Measurements from ENCODE around the gene MICAL2. TPM values are rescaled to one million over a fixed set of nuclear protein-coding genes. Genes with fewer than 3 reads are reported as not detected.

MICAL2 gene
- total and polyA plus RNA-seq, 2 donors (not counting 3 experiments of a cell fraction or from before 2014, with no cell fraction given): 67.6 to 200 TPM

GRCh38 chr11:12128301-12128751 lies 17.9 kb downstream of the MICAL2 start:
- Histone ChIP-seq H3K4me3 (replicated peaks in 1 of 3; ENCODE audit: insufficient read depth in 1 of 3, low read depth in 1 of 3, low read length in 3 of 3) (no peak overlapping the region), H3K9me3 (replicated peaks; ENCODE audit: control insufficient read depth, insufficient read depth, low read length) (no peaks in the 10 kb centered on the region), H3K27ac (ENCODE audit: insufficient read depth, low read depth, low read length) (no peak overlapping the region), H3K36me3 (ENCODE audit: control insufficient read depth in 2 of 2, extremely low read depth in 1 of 2, insufficient read depth in 2 of 2, low read length in 2 of 2) (no peaks in the 10 kb centered on the region), H2AFZ (ENCODE audit: low read depth, low read length) (no peak overlapping the region), H3K27me3 (ENCODE audit: control insufficient read depth in 2 of 2, insufficient read depth in 2 of 2, low read length in 2 of 2) (no peaks in the 10 kb centered on the region), H3K4me1 (ENCODE audit: control insufficient read depth, extremely low read depth, insufficient read depth, low read length) (peaks cover 47% of the 10 kb centered on the region), H3K9ac (replicated peaks; ENCODE audit: extremely low read depth, insufficient read depth, low read length) (no peak overlapping the region), H4K20me1 (replicated peaks; ENCODE audit: control insufficient read depth, extremely low read depth, insufficient read depth, low read length) (no peaks in the 10 kb centered on the region), H3K4me2 (ENCODE audit: insufficient read depth, low read length) (no peak overlapping the region), H3K79me2 (ENCODE audit: control insufficient read depth, insufficient read depth, low read length) (peaks cover 77% of the 10 kb centered on the region), H3K9me1 (replicated peaks; ENCODE audit: control insufficient read depth, extremely low read depth, insufficient read depth, low read length) (no peaks in the 10 kb centered on the region)
- DNase-seq (ENCODE audit: low read depth, low spot score): no peak
- intact Hi-C loops (cut with micrococcal nuclease): no loop called here
- ChIA-PET CTCF (interaction anchor here (1.7 kb wide), 1 partner anchor 108 kb away, joined by 4 read pairs; no protein-coding TSS in a partner anchor), POLR2A (no interaction called here)
- TF ChIP-seq POLR2A (IDR thresholded peaks at IDR 0.05; ENCODE audit: low read depth, low read length): no peak
- no peak for TF ChIP-seq EZH2 (IDR thresholded peaks at IDR 0.05; ENCODE audit: borderline replicate concordance, low read depth, low read length, severe bottlenecking)
- TF ChIP-seq CTCF (IDR thresholded peaks at IDR 0.05; ENCODE audit: extremely low read depth in 1 of 2, insufficient read depth in 1 of 2, low read depth in 1 of 2, low read length in 2 of 2): no peak
- no peak for TF ChIP-seq GATA2 (IDR thresholded peaks at IDR 0.05; ENCODE audit: insufficient read depth, insufficient read length, low read depth, low read length)
- TF ChIP-seq MYC (IDR thresholded peaks at IDR 0.05; ENCODE audit: low read depth, low read length): no peak
- TF ChIP-seq FOS (IDR thresholded peaks at IDR 0.05; ENCODE audit: borderline replicate concordance, insufficient read depth, low read length): no peak
- no peak for TF ChIP-seq POLR2AphosphoS5 (IDR thresholded peaks at IDR 0.05; ENCODE audit: insufficient read depth, low read depth, low read length)
- no peak for TF ChIP-seq MAX (IDR thresholded peaks at IDR 0.05; ENCODE audit: insufficient read depth, insufficient read length)
- no peak for TF ChIP-seq JUN (IDR thresholded peaks at IDR 0.05; ENCODE audit: borderline replicate concordance, insufficient read depth, insufficient read length, low read depth)
- dilution Hi-C loops (cut with MboI; ENCODE audit: extremely low pct_ligation_motif_present, low sequenced_read_pairs): no loop called here
- no peak for FAIRE-seq
- no TSS peak for BruUV-seq (replicated peaks)

All from endothelial cell of umbilical vein (primary cell).